Measurements from ENCODE around the gene AQP3.
"Not testable (repeated sequence)": the region's sequence is repeated elsewhere in the genome, so short reads cannot be mapped to it uniquely, and the experiment has no call there.

AQP3 gene

DNA sequence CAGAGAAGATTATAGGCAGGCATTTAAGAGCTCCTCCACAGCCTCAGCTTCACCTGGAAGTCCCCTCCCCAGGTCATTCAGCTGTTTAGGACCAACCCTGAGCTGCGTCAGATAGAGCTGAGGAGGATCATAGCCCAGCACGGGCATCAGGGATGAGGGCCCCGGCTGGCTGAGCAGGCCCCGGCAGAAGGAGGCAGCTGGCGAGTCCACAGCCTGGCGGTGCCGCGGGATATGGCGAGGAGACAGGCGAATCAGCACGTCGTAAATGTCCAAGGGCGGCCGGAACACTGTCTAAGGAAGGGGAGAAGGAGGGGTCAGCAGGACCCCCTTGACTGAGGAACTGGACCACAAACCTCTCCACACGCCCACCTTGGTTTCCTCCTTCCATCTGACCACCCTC, 15.8 kb upstream of the AQP3 start:
- DNase-seq (ENCODE audit: low read depth) = no peak
- TF ChIP-seq, protein P1, sequence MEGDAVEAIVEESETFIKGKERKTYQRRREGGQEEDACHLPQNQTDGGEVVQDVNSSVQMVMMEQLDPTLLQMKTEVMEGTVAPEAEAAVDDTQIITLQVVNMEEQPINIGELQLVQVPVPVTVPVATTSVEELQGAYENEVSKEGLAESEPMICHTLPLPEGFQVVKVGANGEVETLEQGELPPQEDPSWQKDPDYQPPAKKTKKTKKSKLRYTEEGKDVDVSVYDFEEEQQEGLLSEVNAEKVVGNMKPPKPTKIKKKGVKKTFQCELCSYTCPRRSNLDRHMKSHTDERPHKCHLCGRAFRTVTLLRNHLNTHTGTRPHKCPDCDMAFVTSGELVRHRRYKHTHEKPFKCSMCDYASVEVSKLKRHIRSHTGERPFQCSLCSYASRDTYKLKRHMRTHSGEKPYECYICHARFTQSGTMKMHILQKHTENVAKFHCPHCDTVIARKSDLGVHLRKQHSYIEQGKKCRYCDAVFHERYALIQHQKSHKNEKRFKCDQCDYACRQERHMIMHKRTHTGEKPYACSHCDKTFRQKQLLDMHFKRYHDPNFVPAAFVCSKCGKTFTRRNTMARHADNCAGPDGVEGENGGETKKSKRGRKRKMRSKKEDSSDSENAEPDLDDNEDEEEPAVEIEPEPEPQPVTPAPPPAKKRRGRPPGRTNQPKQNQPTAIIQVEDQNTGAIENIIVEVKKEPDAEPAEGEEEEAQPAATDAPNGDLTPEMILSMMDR (conservative IDR thresholded peaks at IDR 0.05; ENCODE audit: control insufficient read depth, insufficient read depth, low read depth, low read length) = no peak
- no peak overlapping the region for H3K4me3 ChIP-seq (ENCODE audit: control insufficient read depth, low read depth, low read length)

DNA sequence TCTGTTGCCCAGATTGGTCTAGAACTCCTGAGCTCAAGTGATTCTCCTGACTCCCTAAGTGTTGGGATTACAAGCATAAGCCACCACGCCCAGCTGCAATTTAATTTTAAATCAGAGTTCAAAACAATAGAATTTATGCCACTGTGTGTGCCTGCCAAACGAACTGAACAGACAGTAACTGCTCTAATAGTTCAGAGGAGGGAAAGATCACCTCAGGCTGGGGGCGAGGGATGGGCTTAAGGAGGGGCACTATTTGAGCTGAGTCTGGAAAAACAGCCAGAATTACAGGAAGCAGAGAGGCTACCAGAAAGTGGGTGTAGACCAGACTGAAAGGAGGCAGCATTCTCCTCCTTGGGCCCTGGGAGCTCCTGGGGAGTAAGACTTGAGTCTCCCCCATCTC, 14.1 kb upstream of the AQP3 start:
- no peak for DNase-seq (ENCODE audit: low read depth)
- TF ChIP-seq, protein P1 (conservative IDR thresholded peaks at IDR 0.05; ENCODE audit: control insufficient read depth, insufficient read depth, low read depth, low read length) = no peak
- H3K4me3 ChIP-seq (ENCODE audit: control insufficient read depth, low read depth, low read length) = no peak overlapping the region

DNA sequence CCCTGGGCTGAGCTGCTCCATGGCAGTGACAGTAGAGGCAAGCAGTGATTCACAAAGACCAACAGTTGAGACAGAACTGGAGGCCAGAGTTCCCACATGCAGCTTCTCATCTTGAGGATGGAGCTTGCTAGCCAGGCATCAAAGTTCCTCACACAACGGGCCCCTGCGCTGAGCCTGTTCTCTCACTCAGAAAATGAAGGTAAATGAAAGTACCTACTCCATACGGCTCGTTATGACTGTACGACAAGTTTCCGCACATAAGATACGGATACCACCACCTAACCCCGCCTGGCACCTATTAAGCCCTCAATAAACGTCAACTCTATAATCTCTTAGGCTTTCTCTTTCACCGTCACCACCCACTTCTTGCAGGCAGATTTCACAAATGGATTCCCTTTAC, 13.5 kb upstream of the AQP3 start:
- DNase-seq (ENCODE audit: low read depth) = no peak
- TF ChIP-seq, protein P1 (conservative IDR thresholded peaks at IDR 0.05; ENCODE audit: control insufficient read depth, insufficient read depth, low read depth, low read length) = no peak
- no peak overlapping the region for H3K4me3 ChIP-seq (ENCODE audit: control insufficient read depth, low read depth, low read length)

DNA sequence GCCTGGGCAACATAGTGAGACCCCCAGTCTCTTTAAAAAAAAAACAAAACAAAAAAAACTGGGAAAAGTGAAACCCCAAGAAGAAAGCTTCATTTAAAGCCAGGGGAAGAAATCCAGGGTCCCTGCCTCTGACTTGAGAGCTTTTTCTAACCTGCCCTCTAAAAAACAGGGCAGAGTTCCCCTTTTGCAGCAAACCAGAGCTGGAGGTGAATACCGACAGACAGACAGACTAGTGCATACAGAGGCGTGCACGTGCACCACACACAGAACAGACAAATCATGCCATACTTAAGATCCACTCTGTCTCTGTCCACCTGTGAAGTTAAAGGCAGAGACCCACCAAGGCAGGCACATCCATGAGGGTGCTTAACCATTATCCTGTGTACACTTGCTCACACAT, 11.7 kb upstream of the AQP3 start:
- no peak for DNase-seq (ENCODE audit: low read depth)
- TF ChIP-seq, protein P1 (conservative IDR thresholded peaks at IDR 0.05; ENCODE audit: control insufficient read depth, insufficient read depth, low read depth, low read length) = no peak
- H3K4me3 ChIP-seq (ENCODE audit: control insufficient read depth, low read depth, low read length) = no peak overlapping the region

DNA sequence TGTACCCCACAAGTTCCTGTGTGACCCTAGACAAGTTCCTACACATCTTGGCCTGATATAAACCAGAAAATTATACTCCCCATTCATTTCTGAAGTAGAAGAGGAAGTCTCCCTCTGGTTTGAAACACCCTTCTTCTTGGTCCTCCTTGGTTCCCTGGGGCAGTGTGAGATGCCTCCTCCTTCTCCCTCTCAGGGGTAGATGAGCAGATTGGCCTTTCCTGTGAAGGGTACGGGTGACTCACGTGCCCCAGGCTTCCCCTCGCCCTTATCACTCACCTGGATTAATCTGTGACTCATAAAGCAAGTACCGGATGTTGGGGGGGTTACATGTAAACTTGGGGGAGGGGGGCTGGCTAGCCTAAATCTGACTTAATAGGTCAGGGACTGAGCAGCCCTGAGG, 11.1 kb upstream of the AQP3 start:
- H3K4me3 ChIP-seq (ENCODE audit: control insufficient read depth, low read depth, low read length) = no peak overlapping the region
- TF ChIP-seq, protein P1 (conservative IDR thresholded peaks at IDR 0.05; ENCODE audit: control insufficient read depth, insufficient read depth, low read depth, low read length) = no peak
- no peak for DNase-seq (ENCODE audit: low read depth)

DNA sequence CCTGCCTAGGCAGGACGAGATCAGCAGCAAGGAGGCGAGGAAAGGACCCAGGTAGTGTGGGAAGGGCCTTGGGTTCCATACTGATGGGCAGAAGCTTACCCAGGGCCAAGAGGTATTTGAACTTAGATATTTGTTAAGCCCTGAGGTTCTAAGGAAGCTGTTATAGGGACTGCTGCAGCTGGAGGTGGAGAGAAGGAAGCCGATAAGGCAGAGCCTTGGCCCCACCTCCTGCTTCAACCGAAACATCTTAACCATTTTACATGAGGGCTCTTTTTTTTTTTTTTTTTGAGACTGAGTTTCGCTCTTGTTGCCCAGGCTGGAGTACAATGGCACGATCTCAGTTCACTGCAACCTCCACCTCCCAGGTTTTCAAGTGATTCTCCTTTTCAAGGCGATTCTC, 8.6 kb upstream of the AQP3 start:
- TF ChIP-seq, protein P1 (conservative IDR thresholded peaks at IDR 0.05; ENCODE audit: control insufficient read depth, insufficient read depth, low read depth, low read length) = no peak
- no peak for DNase-seq (ENCODE audit: low read depth)
- no peak overlapping the region for H3K4me3 ChIP-seq (ENCODE audit: control insufficient read depth, low read depth, low read length)

DNA sequence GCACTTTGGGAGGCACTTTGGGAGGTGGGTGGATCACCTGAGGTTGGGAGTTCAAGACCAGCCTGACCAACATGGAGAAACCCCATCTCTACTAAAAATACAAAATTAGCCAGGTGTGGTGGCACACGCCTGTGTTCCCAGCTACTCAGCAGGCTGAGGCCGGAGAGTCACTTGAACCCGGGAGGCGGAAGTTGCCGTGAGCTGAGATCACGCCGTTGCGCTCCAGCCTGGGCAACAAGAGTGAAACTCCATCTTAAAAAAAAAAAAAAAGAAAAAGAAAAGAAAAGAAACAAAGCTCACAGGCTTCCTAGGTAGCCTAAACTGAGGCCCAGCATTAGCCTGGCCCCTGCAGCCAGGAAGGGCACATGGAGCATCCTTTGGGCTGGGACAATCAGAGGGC, 8.1 kb upstream of the AQP3 start:
- not testable (repeated sequence) for DNase-seq (ENCODE audit: low read depth); H3K4me3 ChIP-seq (ENCODE audit: control insufficient read depth, low read depth, low read length)

DNA sequence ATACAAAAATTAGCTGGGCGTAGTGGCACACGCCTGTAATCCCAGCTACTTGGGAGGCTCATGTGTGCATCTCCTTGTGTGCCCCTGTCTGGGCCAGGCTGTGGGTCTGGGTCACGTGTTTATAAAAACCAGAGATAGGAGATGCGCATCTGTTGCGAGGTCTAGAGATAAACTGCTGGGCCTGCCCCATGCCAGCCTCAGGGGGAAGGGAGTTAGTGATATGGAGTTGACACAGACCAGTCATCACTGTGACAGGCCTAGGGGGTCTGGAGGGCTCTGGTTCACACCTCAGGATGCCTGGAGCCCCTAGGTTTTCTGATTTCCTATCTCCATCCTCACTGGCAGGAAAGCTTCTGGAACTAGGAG, 7.3 kb upstream of the AQP3 start:
- DNase-seq (ENCODE audit: low read depth); H3K4me3 ChIP-seq (ENCODE audit: control insufficient read depth, low read depth, low read length): not testable (repeated sequence)

Measured in fibroblast of mammary gland (primary cell).